C4-2B (cell line): Measurements from ENCODE around the gene POU6F2.

Experiments used
- CTCF ChIP-seq: fragments of 450-650 bp; conservative IDR thresholded peaks from 2 replicates; pipeline ENCODE4 v1.5.1; 2017; ENCODE audit warnings: mild to moderate bottlenecking
- ZFX ChIP-seq: fragments of 450-650 bp; IDR thresholded peaks from 2 replicates; pipeline ENCODE4 v1.6.1; 2017

GRCh38 chr7:39051707-39052106, 74.0 kb downstream of the POU6F2 start:
- TF ChIP-seq CTCF (no peak), ZFX (no peak)
